Astrocyte of the cerebellum (primary cell): ENCODE measurements around the gene NLRX1.

Experiments used
- DNase-seq: peaks from one replicate; pipeline ENCODE4 v3.0.0-alpha.2; 2011; ENCODE audit warnings: low read depth
- H3K4me3 ChIP-seq: 2 replicates; pipeline ENCODE4 v1.5.1; 2011; ENCODE audit warnings: mild to moderate bottlenecking, low read depth, low read length, moderate library complexity
- in situ Hi-C: cut with HindIII; loops from 2 replicates; pipeline ENCODE4 v1.10.0; 2017; ENCODE audit warnings: low sequenced_read_pairs
- TF ChIP-seq, protein P1 (sequence below): IDR thresholded peaks from 2 replicates; pipeline ENCODE4 v1.5.1; 2012; ENCODE audit warnings: low read length, low read depth, moderate library complexity, mild to moderate bottlenecking; ENCODE audit errors: missing control alignments

NLRX1 gene

DNA sequence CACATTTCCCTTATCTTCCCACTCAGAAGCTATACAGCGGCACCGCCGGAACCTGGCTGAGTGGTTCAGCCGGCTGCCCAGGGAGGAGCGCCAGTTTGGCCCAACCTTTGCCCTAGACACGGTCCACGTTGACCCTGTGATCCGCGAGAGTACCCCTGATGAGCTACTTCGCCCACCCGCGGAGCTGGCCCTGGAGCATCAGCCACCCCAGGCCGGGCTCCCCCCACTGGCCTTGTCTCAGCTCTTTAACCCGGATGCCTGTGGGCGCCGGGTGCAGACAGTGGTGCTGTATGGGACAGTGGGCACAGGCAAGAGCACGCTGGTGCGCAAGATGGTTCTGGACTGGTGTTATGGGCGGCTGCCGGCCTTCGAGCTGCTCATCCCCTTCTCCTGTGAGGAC, 4.9 kb downstream of the NLRX1 start:
- TF ChIP-seq, protein P1, sequence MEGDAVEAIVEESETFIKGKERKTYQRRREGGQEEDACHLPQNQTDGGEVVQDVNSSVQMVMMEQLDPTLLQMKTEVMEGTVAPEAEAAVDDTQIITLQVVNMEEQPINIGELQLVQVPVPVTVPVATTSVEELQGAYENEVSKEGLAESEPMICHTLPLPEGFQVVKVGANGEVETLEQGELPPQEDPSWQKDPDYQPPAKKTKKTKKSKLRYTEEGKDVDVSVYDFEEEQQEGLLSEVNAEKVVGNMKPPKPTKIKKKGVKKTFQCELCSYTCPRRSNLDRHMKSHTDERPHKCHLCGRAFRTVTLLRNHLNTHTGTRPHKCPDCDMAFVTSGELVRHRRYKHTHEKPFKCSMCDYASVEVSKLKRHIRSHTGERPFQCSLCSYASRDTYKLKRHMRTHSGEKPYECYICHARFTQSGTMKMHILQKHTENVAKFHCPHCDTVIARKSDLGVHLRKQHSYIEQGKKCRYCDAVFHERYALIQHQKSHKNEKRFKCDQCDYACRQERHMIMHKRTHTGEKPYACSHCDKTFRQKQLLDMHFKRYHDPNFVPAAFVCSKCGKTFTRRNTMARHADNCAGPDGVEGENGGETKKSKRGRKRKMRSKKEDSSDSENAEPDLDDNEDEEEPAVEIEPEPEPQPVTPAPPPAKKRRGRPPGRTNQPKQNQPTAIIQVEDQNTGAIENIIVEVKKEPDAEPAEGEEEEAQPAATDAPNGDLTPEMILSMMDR: no peak
- in situ Hi-C loops: no loop called here
- no peak overlapping the region for H3K4me3 ChIP-seq
- DNase-seq: no peak

DNA sequence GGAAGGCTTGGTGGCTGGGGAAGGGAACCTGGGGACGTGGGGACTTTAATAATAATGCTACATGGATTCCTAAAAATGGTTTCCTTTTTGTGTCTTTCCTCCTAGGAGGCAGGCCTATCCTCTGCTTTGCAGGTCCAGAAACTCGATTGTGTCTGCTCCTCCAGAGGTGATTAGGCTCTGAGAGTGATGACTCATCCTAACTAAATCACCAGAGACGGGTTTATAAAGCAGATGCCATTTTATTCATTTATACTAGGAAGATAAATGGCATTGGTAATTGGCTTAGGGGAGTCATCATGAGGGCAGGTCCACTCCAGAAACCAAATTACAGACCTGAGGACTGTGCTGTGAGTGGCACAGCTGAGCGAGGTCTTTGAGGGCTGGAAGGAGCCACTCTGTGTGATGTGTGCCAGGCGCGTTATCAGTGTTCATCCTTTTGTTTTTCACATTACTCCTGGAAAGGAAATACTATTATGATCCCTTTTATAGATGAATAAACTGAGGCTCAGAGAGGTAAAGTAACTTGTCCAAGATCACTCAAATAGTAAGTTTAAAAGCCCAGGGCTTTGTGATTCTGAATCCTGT, 7.1 kb downstream of the NLRX1 start:
- no peak for DNase-seq
- TF ChIP-seq, protein P1: no peak
- H3K4me3 ChIP-seq: no peak overlapping the region
- in situ Hi-C loops: no loop called here

DNA sequence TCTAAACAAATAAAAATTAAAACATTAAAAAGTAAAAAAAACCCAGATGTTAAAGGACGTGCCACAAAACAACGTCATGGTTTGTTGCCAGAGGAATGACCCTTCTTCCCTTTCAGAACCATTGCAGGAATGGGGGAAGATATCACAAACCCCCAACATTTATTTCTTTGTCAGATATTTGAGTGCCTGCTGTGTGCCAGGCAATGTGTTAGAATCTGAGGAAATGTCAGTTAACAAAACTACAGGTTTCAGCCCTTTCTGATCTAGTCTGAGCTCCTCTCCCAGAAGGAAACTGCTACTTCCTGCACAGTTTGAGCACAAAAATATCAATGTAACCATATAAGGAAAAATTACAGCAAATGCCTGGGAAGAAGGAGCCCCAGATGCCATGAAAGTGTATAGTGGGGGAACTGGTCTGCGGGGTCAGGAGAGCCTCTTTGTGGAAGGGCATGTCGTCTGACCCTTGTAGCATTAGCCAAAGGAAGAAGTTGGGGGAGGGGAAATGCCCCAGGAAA, 9.7 kb downstream of the NLRX1 start:
- H3K4me3 ChIP-seq: no peak overlapping the region
- in situ Hi-C loops: no loop called here
- TF ChIP-seq, protein P1: no peak
- no peak for DNase-seq

DNA sequence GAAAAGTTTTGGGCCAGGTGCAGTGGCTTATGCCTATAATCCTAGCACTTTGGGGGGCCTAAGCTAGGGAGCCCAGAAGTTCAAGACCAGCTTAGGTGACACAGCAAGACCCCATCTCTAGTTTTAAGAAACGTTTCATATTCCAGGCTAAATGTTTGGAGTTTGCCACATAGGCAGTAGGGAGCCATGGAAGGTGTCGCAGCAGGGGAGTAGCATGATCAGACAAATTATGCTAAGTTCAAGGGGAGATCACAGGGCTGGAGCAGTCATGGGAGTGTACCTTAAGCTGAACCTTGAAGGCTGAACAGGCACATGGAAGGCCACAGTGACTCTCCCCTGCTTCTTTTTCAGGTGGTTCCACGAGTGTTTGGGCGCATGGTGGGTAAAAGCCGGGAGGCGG, 10.8 kb downstream of the NLRX1 start:
- no peak for DNase-seq
- no peak overlapping the region for H3K4me3 ChIP-seq
- TF ChIP-seq, protein P1: no peak
- in situ Hi-C loops: no loop called here

DNA sequence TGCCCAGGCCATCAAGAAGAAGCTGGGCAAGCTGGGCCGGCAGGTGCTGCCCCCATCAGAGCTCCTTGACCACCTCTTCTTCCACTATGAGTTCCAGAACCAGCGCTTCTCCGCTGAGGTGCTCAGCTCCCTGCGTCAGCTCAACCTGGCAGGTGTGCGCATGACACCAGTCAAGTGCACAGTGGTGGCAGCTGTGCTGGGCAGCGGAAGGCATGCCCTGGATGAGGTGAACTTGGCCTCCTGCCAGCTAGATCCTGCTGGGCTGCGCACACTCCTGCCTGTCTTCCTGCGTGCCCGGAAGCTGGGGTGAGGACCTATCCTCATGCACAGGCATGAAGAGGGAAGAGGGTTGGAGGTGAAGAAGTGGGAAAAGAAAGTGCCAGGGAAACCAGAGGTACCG, 11.5 kb downstream of the NLRX1 start:
- in situ Hi-C loops: no loop called here
- TF ChIP-seq, protein P1: no peak
- H3K4me3 ChIP-seq: no peak overlapping the region
- no peak for DNase-seq

DNA sequence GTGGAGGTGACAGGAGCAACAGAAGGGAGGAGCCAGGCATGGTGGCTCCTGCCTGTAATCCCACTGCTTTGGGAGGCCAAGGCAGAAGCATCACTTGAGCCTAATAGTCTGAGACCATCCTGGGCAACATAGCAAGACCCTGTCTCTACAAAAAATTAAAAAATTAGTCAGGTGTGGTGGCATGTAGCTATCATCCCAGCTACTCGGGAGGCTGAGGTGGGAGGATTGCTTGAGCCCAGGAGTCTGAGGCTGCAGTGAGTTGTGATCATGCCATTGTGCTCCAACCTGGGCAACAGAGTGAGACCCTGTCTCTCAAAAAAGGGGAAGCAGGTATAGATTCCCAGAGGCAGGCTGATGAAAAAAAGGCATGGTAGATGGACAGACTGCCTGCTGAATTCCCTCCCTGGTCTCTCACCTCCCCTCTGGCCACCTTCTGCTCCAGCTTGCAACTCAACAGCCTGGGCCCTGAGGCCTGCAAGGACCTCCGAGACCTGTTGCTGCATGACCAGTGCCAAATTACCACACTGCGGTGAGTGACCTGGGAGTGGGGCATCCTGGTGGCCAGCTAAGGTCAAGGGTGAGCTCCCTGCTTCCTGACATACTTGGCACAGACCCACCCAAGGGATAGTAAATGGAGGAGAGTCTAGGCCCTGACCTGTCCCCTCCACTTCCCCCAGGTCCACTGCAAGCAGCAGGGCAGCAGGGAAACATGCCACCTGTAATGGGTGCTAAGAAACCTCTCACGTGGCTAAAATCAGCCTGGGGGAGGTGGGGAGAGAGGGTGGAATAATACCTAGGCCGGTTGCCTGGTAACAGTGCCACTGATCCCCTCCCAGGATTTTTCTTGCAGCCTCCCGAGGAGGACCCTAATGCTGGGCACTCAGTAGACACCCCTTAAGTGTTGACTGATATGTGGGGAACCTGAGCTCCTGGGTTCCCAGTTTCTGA, 12.5 kb downstream of the NLRX1 start:
- TF ChIP-seq, protein P1: no peak
- in situ Hi-C loops: no loop called here
- H3K4me3 ChIP-seq: no peak overlapping the region
- DNase-seq: no peak
